Adrenal gland (tissue), 12 donors: ENCODE results near the gene ATF7. TPM values are rescaled to one million over a fixed set of nuclear protein-coding genes. Genes with fewer than 3 reads are reported as not detected.

Source experiments
- DNase-seq, 7 donors: peaks; one replicate each; pipeline ENCODE4 v3.0.0-alpha.2; 2019 to 2020
- H3K27ac ChIP-seq, 5 donors: fragments of 200-600 bp; sonication (generic) in 4 of 5; 1 replicate in 3 of 5; 2 replicates in 2 of 5; pipeline versions ENCODE4 v1.5.1 to v1.8.0; 2016 to 2020; ENCODE audit warnings: mild to moderate bottlenecking in 1 of 5
- H3K27me3 ChIP-seq: fragments of 200-600 bp; 2 replicates; pipeline ENCODE4 v1.8.0; 2021
- H3K36me3 ChIP-seq, 2 donors: fragments of 200-600 bp; replicated peaks in 1 of 2; 1 replicate in 1 of 2; 2 replicates in 1 of 2; pipeline versions ENCODE4 v1.5.1 to v1.8.0; 2018 to 2022
- H3K4me1 ChIP-seq, 2 donors: fragments of 200-600 bp; replicated peaks in 1 of 2; 1 replicate in 1 of 2; 2 replicates in 1 of 2; pipeline versions ENCODE4 v1.5.1 to v1.8.0; 2018 to 2021
- H3K4me3 ChIP-seq, 4 donors: fragments of 200-600 bp; sonication (generic) in 3 of 4; one replicate each; pipeline ENCODE4 v1.5.1; 2016 to 2018
- H3K9me3 ChIP-seq, 3 donors: fragments of 200-600 bp; sonication (generic) in 1 of 3; replicated peaks in 1 of 3; 1 replicate in 2 of 3; 2 replicates in 1 of 3; pipeline versions ENCODE4 v1.5.1 to v1.8.0; 2016 to 2021
- CTCF ChIP-seq, 6 experiments: fragments of 450-650 bp in 4 of 6; fragments of 200-600 bp in 2 of 6; sonication (generic) in 1 of 6; IDR thresholded peaks; 1 replicate in 5 of 6; 2 replicates in 1 of 6; pipeline versions ENCODE4 v1.5.1 to v1.8.0; 2016 to 2021; ENCODE audit warnings: antibody characterized with exemption in 6 of 6, mild to moderate bottlenecking in 2 of 6, moderate library complexity in 1 of 6
- POLR2A ChIP-seq, 2 donors: fragments of 450-650 bp; IDR thresholded peaks; one replicate each; pipeline ENCODE4 v1.6.1; 2017; ENCODE audit warnings: antibody characterized with exemption in 2 of 2, mild to moderate bottlenecking in 2 of 2, moderate library complexity in 1 of 2
- WGBS, 4 donors: extraction: QIAGEN DNeasy Blood & Tissue Kit in 2 of 4; methylation state at CpG; one replicate each; pipeline versions ENCODE4 v1.1.5 to v1.1.7; 2013 to 2017; 5-methylcytosine and 5-hydroxymethylcytosine counted together
- intact Hi-C, 2 donors: fragments of 100-400 bp; cut with DNase I; formaldehyde crosslinking; loops; one replicate each; pipeline versions ENCODE4 v1.14.1 to v1.15.0; 2022 to 2023
- polyA plus RNA-seq, 3 donors: library from polyadenylated mRNA; stranded (reverse); fragments of 200-250 nt in 2 of 3; fragments of 350-450 nt in 1 of 3; fragmentation: Illumina TruSeq in 1 of 3; extraction: RNeasy Lipid Tissue Mini Kit (QIAGEN cat#74804) in 1 of 3; gene quantifications; one replicate each; pipeline ENCODE4 v1.2.3, GENCODE V29; 2013 to 2014
- total RNA-seq, 9 donors: library from RNA; depleted of rRNA in 4 of 9; stranded (reverse); fragments of >200 nt in 4 of 9; fragments of 120-200 nt in 1 of 9; fragmentation: NEBNext Ultra II Directional in 1 of 9; extraction: Animal tissue kit (Norgen Biotek cat#: 25700) in 1 of 9; gene quantifications; one replicate each; pipeline versions ENCODE4 v1.1.0 to v1.2.4, GENCODE V29; 2013 to 2023
- donor health status: healthy with polysubstance abuse.
- donor health status: Bipolar disorder and iron deficiency.
- donor health status: DM: yes; HTN: yes; CAD: no.
- donor health status: DM: no; HTN: no; CAD: no.
- donor health status: DM: no; HTN: no; CAD: no.
- donor health status: DM: yes; HTN: yes; CAD: no.

ATF7 gene
- total and polyA plus RNA-seq, 12 donors, result 12.1 to 41.7 (median 27.5) TPM

- H3K4me3 ChIP-seq, result no peak overlapping the region
- intact Hi-C loops, result no loop called here
- no peaks in the 10 kb centered on the region for H3K27me3 ChIP-seq
- DNase-seq, result no peak
- no peaks in the 10 kb centered on the region for H3K36me3 ChIP-seq
- H3K27ac ChIP-seq, result peak overlapping the region in 1 of 5 donors; percentile 36
- 31 to 72% (median 44%) methylated on average over 2 of the region's 2 CpGs for WGBS, 4 donors
- H3K4me1 ChIP-seq, result peaks cover 0 to 18% of the 10 kb centered on the region in 2 donors
- no peaks in the 10 kb centered on the region for H3K9me3 ChIP-seq
- TF ChIP-seq CTCF (IDR thresholded peaks at IDR 0.05) (no peak), POLR2A (IDR thresholded peaks at IDR 0.05) (no peak)
Observed at GRCh38 chr12:53585448-53586125, 40.6 kb downstream of the ATF7 start.

- no peak for TF ChIP-seq POLR2A (IDR thresholded peaks at IDR 0.05)
- TF ChIP-seq CTCF (IDR thresholded peaks at IDR 0.05), result no peak
- peak in 2 of 7 donors; percentile 18 to 22 for DNase-seq
- no peak overlapping the region for H3K27ac ChIP-seq
- H3K27me3 ChIP-seq, result no peaks in the 10 kb centered on the region
- no peaks in the 10 kb centered on the region for H3K9me3 ChIP-seq
- WGBS, 4 donors, result 73 to 83% (median 74%) methylated on average over 5 of the region's 5 CpGs
- H3K36me3 ChIP-seq, result no peaks in the 10 kb centered on the region
- H3K4me3 ChIP-seq, result no peak overlapping the region
- intact Hi-C loops, result no loop called here
- H3K4me1 ChIP-seq, result no peaks in the 10 kb centered on the region
Observed at GRCh38 chr12:53579545-53579955, 46.6 kb downstream of the ATF7 start.

DNA sequence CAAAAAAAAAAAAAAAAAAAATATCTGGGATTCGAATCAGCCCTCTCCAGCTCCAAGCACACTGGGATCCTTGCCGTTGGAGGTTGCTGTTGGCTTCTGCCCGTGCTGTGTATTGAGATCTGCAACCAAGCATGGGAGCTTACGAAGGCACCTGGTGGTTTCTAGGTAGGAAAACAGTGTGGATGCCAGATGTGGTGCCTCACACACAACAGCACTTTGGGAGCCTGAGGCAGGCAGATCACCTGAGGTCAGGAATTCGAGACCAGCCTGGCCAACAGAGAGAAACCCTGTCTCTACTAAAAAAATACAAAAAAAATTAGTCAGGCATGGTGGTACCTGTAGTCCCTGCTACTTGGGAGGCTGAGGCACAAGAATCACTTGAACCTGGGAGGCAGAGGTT lies 47.4 kb downstream of the ATF7 start:
- intact Hi-C loops, result no loop called here
- H3K4me1 ChIP-seq, result no peaks in the 10 kb centered on the region
- no peak overlapping the region for H3K4me3 ChIP-seq
- no peak for TF ChIP-seq POLR2A (IDR thresholded peaks at IDR 0.05)
- TF ChIP-seq CTCF (IDR thresholded peaks at IDR 0.05), result no peak
- no peaks in the 10 kb centered on the region for H3K27me3 ChIP-seq
- 86 to 96% (median 90%) methylated on average over 5 of the region's 5 CpGs for WGBS, 4 donors
- H3K36me3 ChIP-seq, result no peaks in the 10 kb centered on the region
- DNase-seq, result no peak
- no peaks in the 10 kb centered on the region for H3K9me3 ChIP-seq
- H3K27ac ChIP-seq, result no peak overlapping the region

DNA sequence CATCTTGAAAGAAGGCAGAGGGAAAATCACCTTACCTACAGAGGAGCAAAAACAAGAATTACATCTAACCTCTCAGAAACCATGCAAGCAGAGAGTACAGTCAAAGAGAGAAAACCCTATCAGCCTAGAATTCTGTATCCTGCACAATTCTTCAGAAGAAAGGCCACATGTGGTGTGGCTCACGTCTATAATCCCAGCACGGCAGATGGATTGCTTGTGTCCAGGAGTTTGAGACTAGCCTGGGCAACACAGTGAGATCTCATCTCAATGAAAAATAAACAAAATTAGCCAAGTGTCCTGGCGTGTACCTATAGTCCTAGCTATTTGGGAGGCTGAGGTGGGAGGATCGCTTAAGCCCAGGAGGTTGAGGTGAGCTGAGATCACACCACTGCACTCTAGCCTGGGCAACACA lies 48.2 kb downstream of the ATF7 start:
- Histone ChIP-seq H3K36me3 (no peaks in the 10 kb centered on the region), H3K27me3 (no peaks in the 10 kb centered on the region), H3K27ac (no peak overlapping the region), H3K9me3 (no peaks in the 10 kb centered on the region), H3K4me1 (no peaks in the 10 kb centered on the region), H3K4me3 (no peak overlapping the region)
- DNase-seq, result no peak
- WGBS, 4 donors, result 82 to 94% (median 89%) methylated on average over 4 of the region's 4 CpGs
- TF ChIP-seq CTCF (IDR thresholded peaks at IDR 0.05), result no peak
- TF ChIP-seq POLR2A (IDR thresholded peaks at IDR 0.05), result no peak
- intact Hi-C loops, result no loop called here
